ENCODE data around the gene APH1B.
"Not testable (repeated sequence)": the region's sequence is repeated elsewhere in the genome, so short reads cannot be mapped to it uniquely, and the experiment has no call there.

APH1B gene

GRCh38 chr15:63301088-63301487 lies 23.7 kb downstream of the APH1B start:
- no peak for DNase-seq

- no peak for DNase-seq
Measured at GRCh38 chr15:63305260-63305659, 27.9 kb downstream of the APH1B start.

DNA sequence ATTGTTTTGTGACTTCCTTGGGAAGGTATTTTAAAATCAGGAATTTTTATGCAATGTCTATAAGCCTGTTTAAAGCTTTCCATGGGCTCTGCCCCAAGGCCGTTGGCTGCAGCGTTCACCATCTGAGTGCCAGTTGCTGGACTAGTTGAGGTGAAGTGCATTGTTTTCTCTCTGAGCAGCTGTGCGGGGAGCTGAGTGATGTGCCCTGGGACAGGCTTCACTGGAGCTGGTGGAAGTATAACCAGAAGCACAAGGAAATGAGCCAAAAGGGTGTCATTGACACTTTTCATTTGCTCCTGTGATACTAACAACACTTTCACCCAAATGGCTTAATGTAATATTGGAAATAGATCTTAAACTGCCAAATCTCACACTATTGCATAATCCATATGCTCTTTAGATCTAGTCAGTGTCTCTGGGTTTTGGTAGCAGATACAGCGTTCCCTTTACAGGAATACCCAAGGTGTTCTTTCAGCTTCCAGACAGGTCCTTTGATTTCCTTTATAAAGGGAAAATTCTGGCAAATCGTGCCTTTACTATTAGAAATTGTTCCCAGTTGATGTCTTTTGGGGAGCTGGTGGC lies 29.2 kb downstream of the APH1B start:
- DNase-seq: no peak

DNA sequence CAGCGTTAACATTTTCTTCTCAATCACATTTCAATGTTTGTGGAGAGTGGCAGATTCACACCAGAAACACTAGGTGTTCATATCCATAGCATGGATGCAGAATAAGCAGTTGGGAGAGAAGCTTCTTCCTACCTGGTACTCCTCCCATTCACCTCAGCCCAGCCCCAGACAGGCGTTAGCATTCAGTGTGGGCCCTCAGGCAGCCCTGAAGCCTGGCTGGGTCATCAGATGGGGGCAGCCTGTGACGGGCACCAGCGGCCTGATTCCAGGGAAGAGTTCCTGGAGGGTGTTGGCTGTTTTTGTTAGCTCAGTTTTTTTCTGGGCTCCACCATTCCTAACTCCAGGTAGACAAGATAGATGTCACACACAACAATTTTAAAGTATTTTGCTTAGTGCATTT lies 31.1 kb downstream of the APH1B start:
- DNase-seq: no peak

DNA sequence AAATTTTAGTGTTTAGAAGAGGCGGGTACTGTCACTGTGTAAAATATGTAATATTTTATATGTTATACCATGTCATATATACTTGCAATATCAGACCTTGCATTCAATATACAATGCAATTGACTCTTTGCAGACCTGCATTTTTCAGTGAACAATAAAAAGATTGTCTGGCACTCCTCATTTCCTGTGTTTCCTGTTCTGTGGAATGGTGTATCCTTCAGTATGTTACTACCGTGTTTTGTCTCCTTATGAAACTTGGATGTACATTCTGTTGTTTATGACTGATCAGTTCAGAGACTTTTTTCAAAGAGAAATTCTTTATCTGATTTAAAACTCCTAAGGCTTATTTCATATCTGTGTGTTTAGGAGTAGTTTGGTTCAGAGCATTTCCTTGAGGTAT lies 31.5 kb downstream of the APH1B start:
- no peak for DNase-seq

GRCh38 chr15:63310646-63311045 lies 33.2 kb downstream of the APH1B start:
- no peak for DNase-seq

- no peak for DNase-seq
Measured at GRCh38 chr15:63312286-63312685, 34.9 kb downstream of the APH1B start.

DNA sequence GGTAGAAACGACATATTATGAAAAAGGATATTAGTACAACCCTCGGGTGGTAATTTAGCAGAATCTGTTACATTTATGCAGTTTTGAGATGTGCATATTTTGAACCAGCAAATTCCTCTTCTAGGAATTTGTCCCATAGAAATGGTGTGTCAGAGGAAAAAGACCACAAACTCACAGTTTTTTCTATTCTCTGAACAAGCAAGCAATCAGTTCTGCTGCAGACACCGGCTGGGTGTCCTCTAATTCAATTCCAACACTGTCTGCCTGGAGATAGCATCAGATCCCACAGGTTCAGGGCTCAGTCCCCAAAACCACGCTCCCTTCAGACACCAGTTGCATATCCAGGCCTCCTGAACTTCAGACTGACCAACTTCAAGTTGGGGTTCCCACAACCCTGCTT lies 36.4 kb downstream of the APH1B start:
- DNase-seq: no peak

DNA sequence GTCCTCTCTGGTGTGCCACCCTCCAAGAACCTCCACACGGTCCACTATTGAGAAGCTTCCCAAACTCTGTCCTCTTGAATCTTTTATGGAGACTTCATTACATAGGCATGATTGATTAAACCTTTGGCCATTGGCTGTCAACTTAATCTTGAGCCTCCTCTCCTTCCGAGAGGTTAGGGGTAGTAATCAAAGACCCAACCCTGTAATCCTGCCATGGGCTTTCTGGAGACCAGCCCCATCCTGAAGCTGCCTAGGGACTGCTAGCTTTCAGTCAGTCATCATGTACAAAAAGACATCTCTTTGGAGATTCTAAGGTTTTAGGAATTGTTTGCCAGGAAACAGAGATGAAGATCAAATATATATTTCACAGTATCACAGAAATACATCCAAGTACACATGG lies 37.0 kb downstream of the APH1B start:
- DNase-seq: no peak

GRCh38 chr15:63318344-63318743 lies 40.9 kb downstream of the APH1B start:
- no peak for DNase-seq

DNA sequence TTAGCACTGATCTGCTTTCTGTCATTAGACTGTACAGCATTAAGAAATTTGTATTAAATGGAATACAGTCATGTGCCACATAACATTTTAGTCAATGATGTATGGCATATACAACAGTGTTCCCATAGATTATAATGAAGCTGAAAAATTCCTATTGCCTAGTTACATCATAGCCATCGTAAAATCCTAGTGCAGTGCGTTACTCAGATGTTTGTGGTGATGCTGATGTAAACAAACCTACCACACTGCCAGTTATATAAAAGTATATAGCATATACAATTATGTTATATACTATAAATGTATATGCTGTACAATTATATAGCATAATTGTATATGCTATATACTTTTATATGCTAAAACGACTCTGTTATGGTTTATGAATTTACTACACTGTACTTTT lies 41.7 kb downstream of the APH1B start:
- DNase-seq: no peak

DNA sequence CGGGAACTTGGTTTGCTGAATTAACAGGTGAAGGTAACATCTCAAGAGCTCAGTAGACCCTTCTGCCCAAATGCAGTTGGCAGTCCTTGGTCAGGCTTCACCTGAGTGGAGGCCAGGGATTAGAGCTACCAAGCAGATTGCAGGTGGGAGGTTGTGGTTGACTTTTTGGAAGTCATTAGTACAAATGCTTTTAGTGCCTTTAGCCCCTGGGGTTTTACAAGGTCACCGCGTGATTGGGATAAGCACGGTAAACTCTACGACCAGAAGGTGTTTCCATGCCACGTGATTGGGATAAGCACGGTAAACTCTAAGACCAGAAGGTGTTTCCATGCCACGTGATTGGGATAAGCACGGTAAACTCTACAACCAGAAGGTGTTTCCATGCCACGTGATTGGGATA lies 43.0 kb downstream of the APH1B start:
- DNase-seq: not testable (repeated sequence)

DNA sequence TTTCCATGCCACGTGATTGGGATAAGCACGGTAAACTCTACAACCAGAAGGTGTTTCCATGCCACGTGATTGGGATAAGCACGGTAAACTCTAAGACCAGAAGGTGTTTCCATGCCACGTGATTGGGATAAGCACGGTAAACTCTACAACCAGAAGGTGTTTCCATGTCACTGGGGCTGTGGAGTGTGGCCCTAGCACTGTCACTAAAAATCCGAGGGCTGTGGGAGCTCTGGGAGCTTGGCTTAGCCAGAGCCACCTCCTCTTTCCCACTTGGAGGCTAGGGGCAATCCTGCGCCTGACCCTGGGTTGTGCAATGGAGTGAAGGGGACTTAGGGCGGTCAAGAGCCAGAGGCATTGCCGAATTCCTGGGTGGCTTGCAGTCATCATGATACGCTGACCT lies 43.6 kb downstream of the APH1B start:
- DNase-seq: not testable (repeated sequence)

- DNase-seq: no peak
Measured at GRCh38 chr15:63321462-63321861, 44.1 kb downstream of the APH1B start.

DNA sequence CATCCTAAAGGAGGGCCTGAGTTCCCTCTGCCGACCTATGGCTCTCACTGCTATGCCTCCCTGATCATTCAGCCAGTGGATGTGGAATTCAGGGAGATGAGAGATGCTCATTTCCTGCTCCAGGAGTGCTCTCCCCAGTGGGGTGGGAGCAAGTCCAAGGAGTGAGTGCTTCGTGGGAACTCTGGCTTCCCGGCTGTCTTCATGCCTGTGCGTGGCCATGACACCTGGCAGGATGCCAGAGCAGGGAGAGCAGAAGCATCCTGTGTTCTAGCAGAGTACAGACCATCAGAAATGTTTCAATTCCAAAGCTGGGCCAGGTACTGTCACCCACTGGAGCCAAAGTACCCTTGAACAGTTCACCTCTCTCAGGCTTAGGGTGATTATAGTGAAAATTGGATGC lies 45.1 kb downstream of the APH1B start:
- DNase-seq: no peak

DNA sequence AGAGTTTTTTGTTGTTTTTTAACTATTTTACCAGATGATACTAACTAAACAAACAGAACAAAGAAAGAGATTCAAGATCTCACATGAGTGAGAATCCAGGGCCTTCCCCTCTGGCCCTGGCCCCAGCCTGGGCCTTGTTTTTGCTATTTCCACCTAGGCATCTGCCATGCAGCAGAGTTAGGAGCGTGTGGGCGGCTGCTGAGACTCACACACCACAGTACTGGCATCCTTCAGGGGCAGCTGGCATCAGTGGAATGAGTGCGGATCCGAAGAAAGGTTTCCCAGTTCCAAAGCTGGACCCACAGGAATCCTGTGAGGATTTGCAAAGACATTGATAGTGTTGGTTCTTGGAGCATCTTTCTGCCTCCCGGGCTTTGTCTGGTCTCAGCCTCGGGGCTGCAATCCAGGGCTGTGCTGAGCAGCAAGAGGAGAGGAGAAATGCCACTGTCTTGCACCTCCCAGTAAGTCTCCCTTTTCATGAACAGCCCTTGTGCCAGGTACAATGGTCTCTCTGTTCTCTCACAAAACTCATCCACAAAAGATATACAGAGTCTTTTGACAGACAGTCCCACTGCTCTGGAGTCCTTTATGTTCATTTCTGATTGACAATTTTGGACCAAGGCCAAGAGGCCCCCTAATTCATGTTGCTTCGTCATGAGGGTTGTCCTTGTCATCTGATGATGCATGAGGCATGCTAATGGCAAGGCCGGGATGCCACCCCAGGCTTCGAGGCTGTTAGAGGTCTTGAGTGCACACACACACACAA lies 46.6 kb downstream of the APH1B start:
- DNase-seq: no peak

DNA sequence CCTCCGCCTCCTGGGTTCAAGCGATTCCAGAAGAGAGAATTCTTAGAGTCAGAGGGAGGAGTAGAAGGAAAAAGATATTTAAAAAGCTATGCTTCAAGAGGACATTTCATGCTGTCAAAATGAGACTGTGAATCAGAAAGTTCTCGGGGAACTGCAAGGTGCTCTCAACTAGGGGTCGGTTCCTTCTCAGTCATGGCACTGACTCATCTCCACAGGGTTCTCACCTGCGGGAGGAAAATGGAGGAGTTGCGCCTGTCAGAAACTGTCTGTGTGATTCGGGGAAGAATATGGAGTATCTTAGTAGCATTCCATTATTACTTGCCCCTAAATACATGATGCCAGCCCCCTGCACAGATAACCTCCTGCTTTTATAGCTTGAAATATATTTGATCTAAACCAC lies 47.4 kb downstream of the APH1B start:
- no peak for DNase-seq

GRCh38 chr15:63327648-63328421 lies 50.4 kb downstream of the APH1B start:
- DNase-seq: no peak

GRCh38 chr15:63329567-63330350 lies 52.4 kb downstream of the APH1B start:
- no peak for DNase-seq

- no peak for DNase-seq
Measured at GRCh38 chr15:63330926-63331325, 53.5 kb downstream of the APH1B start.

DNA sequence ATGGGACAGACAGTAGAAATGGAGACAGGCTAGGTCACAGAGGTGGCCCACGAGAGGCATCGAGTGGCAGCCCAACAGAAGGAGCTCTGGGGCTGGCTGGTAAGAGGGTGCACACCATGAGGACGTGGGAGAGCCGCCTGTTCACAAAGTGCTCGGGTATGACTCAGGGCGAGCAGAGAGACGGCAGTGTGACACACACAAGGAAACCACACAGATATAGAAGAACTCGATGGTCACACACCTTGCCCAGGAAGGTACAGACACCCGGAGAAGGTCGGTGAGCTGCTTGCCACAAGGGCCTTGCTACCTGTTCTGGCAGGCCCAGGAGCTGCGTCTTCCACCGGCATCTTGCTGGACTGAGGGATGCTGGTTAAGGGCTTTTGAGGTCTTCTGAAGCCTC lies 54.1 kb downstream of the APH1B start:
- no peak for DNase-seq

- DNase-seq: no peak
Measured at GRCh38 chr15:63332367-63333124, 55.1 kb downstream of the APH1B start.

DNA sequence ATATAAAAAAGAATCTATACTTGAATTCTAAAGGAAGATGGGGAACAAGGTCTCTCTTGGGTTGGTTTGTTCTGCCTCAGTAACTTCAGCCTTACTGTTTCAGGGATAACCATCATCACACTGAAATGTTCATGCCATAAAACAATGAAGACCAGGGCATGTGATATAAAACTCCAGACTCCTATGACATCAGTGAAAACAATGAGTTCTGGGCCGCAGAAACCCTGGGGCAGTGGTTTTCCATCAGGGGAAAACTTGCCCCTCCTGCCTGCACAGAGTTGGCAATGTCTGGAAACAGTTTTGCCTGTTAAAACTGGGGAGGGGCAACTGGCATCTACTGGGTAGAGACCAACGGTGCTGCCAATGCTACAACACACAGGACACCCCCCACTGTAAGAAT lies 57.4 kb downstream of the APH1B start:
- no peak for DNase-seq

Measured in suppressor macrophage treated with lipopolysaccharide for 4 hours (primary cell).